Activated B cell treated with CpG ODN at 0.5 μM for 24 hours (primary cell): Measurements from ENCODE around the gene CBLN1. TPM values are rescaled to one million over a fixed set of nuclear protein-coding genes. Genes with fewer than 3 reads are reported as not detected.

Experiments used
- ATAC-seq: fragments of 200-7000 bp; cut with Tn5 transposase; one replicate; pipeline ENCODE4 v1.10.0; 2021; ENCODE audit warnings: low read depth, mild to moderate bottlenecking, moderate library complexity
- CTCF ChIA-PET: fragments of 350-600 bp; sonication (Branson Sonifier 250); formaldehyde crosslinking; loops from one replicate; lab custom pipeline; 2021; ENCODE audit warnings: antibody characterized with exemption; lab: Charles Lee
- POLR2A ChIA-PET: fragments of 350-600 bp; sonication (Branson Sonifier 250); formaldehyde crosslinking; loops from one replicate; lab custom pipeline; 2021; ENCODE audit warnings: antibody characterized with exemption; lab: Charles Lee
- DNase-seq: peaks from one replicate; pipeline ENCODE4 v3.0.0; 2022
- H3K27ac Mint-ChIP-seq: one replicate; pipeline ENCODE4 v1.8.0; 2020; ENCODE audit warnings: mixed read lengths
- H3K27me3 Mint-ChIP-seq: one replicate; pipeline ENCODE4 v1.8.0; 2021; ENCODE audit warnings: mixed read lengths
- H3K36me3 Mint-ChIP-seq: one replicate; pipeline ENCODE4 v1.8.0; 2021; ENCODE audit warnings: low read depth, mixed read lengths
- H3K4me1 Mint-ChIP-seq: one replicate; pipeline ENCODE4 v1.8.0; 2021; ENCODE audit warnings: mixed read lengths
- H3K4me3 Mint-ChIP-seq: one replicate; pipeline ENCODE4 v1.8.0; 2020; ENCODE audit warnings: mild to moderate bottlenecking, mixed read lengths
- H3K9me3 Mint-ChIP-seq: one replicate; pipeline ENCODE4 v1.8.0; 2020; ENCODE audit warnings: mixed read lengths
- intact Hi-C: fragments of 100-400 bp; cut with micrococcal nuclease; formaldehyde crosslinking; loops from one replicate; pipeline ENCODE4 v1.15.1; 2024
- total RNA-seq: library from RNA; stranded (reverse); gene quantifications from 2 replicates; pipeline ENCODE4 v1.2.3, GENCODE V29; 2022
- TF ChIP-seq, protein P1 (sequence below): fragments of 200-600 bp; IDR thresholded peaks from one replicate; pipeline ENCODE4 v1.8.0; 2022; ENCODE audit warnings: antibody characterized with exemption, mild to moderate bottlenecking

Gene CBLN1
- total RNA-seq, 1 donor from 2014 or later, result not detected

DNA sequence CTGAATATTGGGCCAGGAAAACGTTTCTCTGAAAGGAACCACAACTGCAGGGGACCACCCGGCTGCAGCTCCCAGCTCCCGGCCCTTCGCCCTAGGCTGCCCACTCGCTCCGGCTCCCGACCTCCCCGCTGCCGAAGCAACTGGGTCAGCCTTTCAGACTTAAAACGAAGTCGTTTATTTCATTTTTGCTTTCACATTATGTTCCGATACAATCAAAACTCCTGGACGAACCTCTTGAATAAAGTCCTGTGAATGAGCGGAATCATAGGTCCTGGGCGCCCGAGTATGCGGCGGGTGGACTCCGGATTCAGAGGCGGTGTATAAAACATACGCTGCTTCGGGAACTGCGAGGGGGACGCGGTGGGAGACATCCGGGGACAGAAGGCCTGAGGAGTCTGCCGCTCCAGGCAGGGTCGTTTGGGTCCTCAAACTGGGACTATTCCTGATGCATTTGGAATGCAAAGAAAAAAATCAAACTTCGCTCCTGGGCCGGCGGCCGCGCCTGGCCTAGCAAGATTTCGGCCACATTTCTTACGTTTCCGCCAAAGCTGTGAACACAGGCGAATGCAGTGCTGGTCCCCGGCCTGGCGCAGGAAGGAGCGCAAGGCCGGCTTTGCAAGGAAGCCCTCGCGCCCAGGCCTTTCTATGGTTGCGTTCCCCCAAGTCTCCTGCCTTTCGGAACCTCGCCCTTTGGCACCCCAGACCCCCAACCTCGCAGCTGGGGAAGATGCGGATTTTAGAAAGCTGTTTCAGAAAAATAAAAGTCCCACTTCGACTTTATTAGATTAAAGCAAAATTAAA, 3.7 kb downstream of the CBLN1 start:
- peaks cover 73% of the 10 kb centered on the region for H3K27me3 Mint-ChIP-seq
- no peaks in the 10 kb centered on the region for H3K9me3 Mint-ChIP-seq
- intact Hi-C loops, result no loop called here
- no peak overlapping the region for H3K27ac Mint-ChIP-seq
- CTCF ChIA-PET, result no interaction called here
- no peak for ATAC-seq
- H3K4me3 Mint-ChIP-seq, result no peak overlapping the region
- H3K36me3 Mint-ChIP-seq, result no peaks in the 10 kb centered on the region
- no peak for DNase-seq
- peaks cover 14% of the 10 kb centered on the region for H3K4me1 Mint-ChIP-seq
- POLR2A ChIA-PET, result no interaction called here
- TF ChIP-seq, protein P1, sequence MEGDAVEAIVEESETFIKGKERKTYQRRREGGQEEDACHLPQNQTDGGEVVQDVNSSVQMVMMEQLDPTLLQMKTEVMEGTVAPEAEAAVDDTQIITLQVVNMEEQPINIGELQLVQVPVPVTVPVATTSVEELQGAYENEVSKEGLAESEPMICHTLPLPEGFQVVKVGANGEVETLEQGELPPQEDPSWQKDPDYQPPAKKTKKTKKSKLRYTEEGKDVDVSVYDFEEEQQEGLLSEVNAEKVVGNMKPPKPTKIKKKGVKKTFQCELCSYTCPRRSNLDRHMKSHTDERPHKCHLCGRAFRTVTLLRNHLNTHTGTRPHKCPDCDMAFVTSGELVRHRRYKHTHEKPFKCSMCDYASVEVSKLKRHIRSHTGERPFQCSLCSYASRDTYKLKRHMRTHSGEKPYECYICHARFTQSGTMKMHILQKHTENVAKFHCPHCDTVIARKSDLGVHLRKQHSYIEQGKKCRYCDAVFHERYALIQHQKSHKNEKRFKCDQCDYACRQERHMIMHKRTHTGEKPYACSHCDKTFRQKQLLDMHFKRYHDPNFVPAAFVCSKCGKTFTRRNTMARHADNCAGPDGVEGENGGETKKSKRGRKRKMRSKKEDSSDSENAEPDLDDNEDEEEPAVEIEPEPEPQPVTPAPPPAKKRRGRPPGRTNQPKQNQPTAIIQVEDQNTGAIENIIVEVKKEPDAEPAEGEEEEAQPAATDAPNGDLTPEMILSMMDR, result no peak

DNA sequence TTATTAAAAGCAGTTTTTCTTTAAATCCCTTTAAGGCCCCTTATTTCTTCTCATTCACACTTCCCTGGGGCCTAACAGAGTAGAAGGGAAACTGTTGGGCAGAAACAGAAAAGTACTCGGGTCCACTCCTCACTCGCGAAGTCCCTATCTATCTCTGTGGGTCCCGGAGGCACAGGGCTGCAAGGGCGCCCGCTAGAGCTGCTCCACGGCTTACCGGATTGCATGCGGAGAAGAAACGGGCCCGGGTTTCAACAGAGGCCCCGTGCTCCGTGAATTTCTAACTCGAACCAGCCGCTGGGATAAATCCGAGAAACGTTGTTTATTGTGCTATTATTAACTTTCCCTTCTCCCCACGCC, 4.3 kb downstream of the CBLN1 start:
- intact Hi-C loops, result no loop called here
- Mint-ChIP-seq H3K4me1 (peaks cover 9% of the 10 kb centered on the region), H3K4me3 (no peak overlapping the region), H3K9me3 (no peaks in the 10 kb centered on the region), H3K27ac (no peak overlapping the region), H3K27me3 (peaks cover 70% of the 10 kb centered on the region), H3K36me3 (no peaks in the 10 kb centered on the region)
- POLR2A ChIA-PET, result no interaction called here
- CTCF ChIA-PET, result no interaction called here
- DNase-seq (no peak), ATAC-seq (no peak)
- TF ChIP-seq, protein P1, result no peak

DNA sequence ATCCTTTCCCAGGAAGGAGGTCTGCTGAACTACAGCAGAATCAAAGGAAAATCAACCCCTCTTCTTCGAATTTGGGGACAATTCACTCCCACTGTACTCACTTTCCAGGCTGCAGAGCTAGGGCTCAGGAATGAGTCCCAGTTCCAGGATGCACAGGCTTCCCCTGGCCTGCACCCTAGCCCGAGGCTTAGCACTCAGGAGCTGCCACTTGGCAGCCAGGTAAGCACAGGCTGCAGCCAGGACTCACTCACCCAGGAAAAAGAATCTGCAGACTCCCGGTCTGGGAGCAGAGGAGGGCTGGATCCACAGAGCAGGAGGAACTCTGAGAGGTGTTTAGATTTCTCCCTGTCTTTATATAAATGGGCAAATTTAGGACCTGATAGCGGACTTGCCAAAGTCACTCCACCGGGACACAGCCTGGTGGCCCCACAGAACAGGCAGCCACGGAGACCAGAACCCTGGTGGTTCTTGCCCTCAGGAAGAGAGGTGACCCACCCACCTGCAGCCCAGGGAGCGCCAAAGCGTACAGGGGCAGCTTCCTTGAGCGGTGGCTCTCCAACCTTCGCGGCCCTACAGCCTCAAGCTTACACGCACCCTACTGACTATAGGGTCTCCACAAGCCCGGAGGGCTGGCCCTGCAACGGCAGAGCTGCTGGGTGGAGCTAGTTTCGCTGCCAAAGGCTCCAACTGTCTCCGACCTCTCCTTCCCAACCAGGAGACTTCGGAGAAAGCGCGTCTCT, 4.8 kb downstream of the CBLN1 start:
- no peak for DNase-seq
- H3K9me3 Mint-ChIP-seq, result no peaks in the 10 kb centered on the region
- CTCF ChIA-PET, result no interaction called here
- POLR2A ChIA-PET, result no interaction called here
- no peak overlapping the region for H3K4me3 Mint-ChIP-seq
- peaks cover 9% of the 10 kb centered on the region for H3K4me1 Mint-ChIP-seq
- intact Hi-C loops, result no loop called here
- no peak for ATAC-seq
- TF ChIP-seq, protein P1, result no peak
- H3K27ac Mint-ChIP-seq, result no peak overlapping the region
- H3K36me3 Mint-ChIP-seq, result no peaks in the 10 kb centered on the region
- peaks cover 70% of the 10 kb centered on the region for H3K27me3 Mint-ChIP-seq

DNA sequence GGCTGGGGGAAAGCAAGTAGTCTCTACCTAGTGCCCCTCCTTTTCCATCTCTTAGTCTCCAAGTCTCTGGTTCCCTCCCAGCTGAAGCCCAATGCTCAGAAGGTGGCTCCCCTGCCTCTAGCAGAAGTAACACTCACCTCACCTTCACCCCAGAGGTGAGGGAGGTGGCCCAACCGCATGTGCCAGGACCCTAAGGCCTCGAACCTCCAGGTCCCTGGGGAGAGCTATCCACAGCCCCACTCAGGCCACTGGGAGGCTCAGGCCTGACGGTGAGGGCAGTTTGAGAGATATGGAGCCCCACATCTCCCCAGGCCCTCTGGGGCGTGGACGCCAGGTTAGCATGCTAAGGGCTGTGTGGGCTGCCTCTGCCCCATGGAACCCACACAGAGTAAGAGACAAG, 5.8 kb downstream of the CBLN1 start:
- intact Hi-C loops, result no loop called here
- H3K4me1 Mint-ChIP-seq, result peaks cover 6% of the 10 kb centered on the region
- no peak overlapping the region for H3K4me3 Mint-ChIP-seq
- H3K36me3 Mint-ChIP-seq, result no peaks in the 10 kb centered on the region
- POLR2A ChIA-PET, result no interaction called here
- H3K27ac Mint-ChIP-seq, result no peak overlapping the region
- no peak for DNase-seq
- TF ChIP-seq, protein P1, result no peak
- CTCF ChIA-PET, result no interaction called here
- H3K9me3 Mint-ChIP-seq, result no peaks in the 10 kb centered on the region
- peaks cover 70% of the 10 kb centered on the region for H3K27me3 Mint-ChIP-seq
- no peak for ATAC-seq

DNA sequence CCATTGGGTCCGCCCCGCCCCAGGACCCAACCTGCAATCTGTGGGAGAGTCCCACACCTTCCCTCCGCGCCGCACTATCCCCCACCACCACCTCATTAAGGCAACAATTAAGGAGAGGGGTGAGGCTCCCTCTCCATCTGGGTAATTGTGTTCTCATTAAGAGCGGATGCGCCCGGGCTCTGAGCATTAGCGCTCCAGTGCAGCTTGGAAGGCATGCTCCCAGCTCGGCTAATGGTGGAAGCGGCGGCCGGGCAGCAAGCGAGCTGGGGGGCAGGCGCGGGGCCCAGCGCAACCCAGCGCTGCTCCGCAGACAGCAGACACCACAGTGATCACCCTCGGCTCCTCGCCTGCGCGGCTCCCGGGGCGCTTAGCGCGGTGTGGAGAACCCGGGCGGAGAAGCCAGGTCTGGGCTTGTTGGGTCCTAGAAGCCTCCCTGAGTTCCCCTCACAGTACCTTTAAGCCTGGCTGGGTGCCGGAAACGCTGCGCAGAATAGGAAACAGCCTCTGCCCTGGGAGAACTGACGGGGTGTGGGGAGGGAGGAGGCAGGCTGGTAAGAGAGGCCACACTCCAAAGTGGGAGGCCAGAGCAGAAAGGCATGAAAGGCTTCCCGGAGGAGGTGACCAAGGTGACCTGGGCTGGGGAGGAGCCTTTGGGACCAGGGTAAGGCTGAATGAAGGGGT, 6.4 kb downstream of the CBLN1 start:
- ATAC-seq (no peak), DNase-seq (no peak)
- H3K9me3 Mint-ChIP-seq, result no peaks in the 10 kb centered on the region
- intact Hi-C loops, result no loop called here
- peaks cover 68% of the 10 kb centered on the region for H3K27me3 Mint-ChIP-seq
- no peak overlapping the region for H3K4me3 Mint-ChIP-seq
- H3K36me3 Mint-ChIP-seq, result no peaks in the 10 kb centered on the region
- ChIA-PET POLR2A (no interaction called here), CTCF (no interaction called here)
- no peak overlapping the region for H3K27ac Mint-ChIP-seq
- H3K4me1 Mint-ChIP-seq, result peaks cover 4% of the 10 kb centered on the region
- TF ChIP-seq, protein P1, result no peak
